Fibroblast of lung (primary cell): ENCODE data around the gene LUC7L3. TPM values are rescaled to one million over a fixed set of nuclear protein-coding genes. Genes with fewer than 3 reads are reported as not detected.

Experiments used
- DNase-seq, 2 donors: peaks; one replicate each; pipeline versions ENCODE4 v3.0.0 to v3.0.0-alpha.2; 2010; ENCODE audit warnings: low read depth in 2 of 2
- H2AFZ ChIP-seq: 2 replicates; pipeline ENCODE4 v1.5.1; 2012; ENCODE audit warnings: low read length, control low read depth, inconsistent platforms
- H3K27ac ChIP-seq: 2 replicates; pipeline ENCODE4 v1.5.1; 2011; ENCODE audit warnings: low read length, control low read depth; ENCODE audit not compliant: insufficient read depth
- H3K27me3 ChIP-seq: 2 replicates; pipeline ENCODE4 v1.5.1; 2011; ENCODE audit warnings: mild to moderate bottlenecking, low read length; ENCODE audit not compliant: control insufficient read depth, insufficient read depth
- H3K36me3 ChIP-seq: 2 replicates; pipeline ENCODE4 v1.5.1; 2011; ENCODE audit warnings: low read length; ENCODE audit not compliant: control insufficient read depth, insufficient read depth
- H3K4me1 ChIP-seq: 2 replicates; pipeline ENCODE4 v1.5.1; 2011; ENCODE audit warnings: low read length; ENCODE audit not compliant: control insufficient read depth, insufficient read depth; ENCODE audit errors: extremely low read depth
- H3K4me2 ChIP-seq: 2 replicates; pipeline ENCODE4 v1.5.1; 2011; ENCODE audit warnings: low read length, control low read depth; ENCODE audit not compliant: insufficient read depth; ENCODE audit errors: extremely low read depth
- H3K4me3 ChIP-seq, 4 experiments: fragments of 200-600 bp in 1 of 4; sonication (generic) in 1 of 4; replicated peaks in 1 of 4; 2 replicates each; pipeline ENCODE4 v1.5.1; 2011 to 2016; ENCODE audit warnings: low read length in 4 of 4, low read depth in 3 of 4, mild to moderate bottlenecking in 3 of 4, control low read depth in 2 of 4, inconsistent platforms in 1 of 4, mixed read lengths in 1 of 4; ENCODE audit not compliant: insufficient read depth in 1 of 4; ENCODE audit errors: control extremely low read depth in 1 of 4
- H3K79me2 ChIP-seq: 2 replicates; pipeline ENCODE4 v1.5.1; 2012; ENCODE audit warnings: mild to moderate bottlenecking, low read length, inconsistent platforms; ENCODE audit not compliant: control insufficient read depth, insufficient read depth
- H3K9ac ChIP-seq: 2 replicates; pipeline ENCODE4 v1.5.1; 2011; ENCODE audit warnings: mild to moderate bottlenecking, low read length, control low read depth; ENCODE audit not compliant: insufficient read depth
- H3K9me3 ChIP-seq: 2 replicates; pipeline ENCODE4 v1.5.1; 2012; ENCODE audit warnings: low read depth, low read length; ENCODE audit not compliant: control insufficient read depth, insufficient read depth
- H4K20me1 ChIP-seq: 2 replicates; pipeline ENCODE4 v1.5.1; 2011; ENCODE audit warnings: low read length; ENCODE audit not compliant: control insufficient read depth, insufficient read depth; ENCODE audit errors: extremely low read depth
- CTCF ChIP-seq, 2 donors: IDR thresholded peaks in 1 of 2; conservative IDR thresholded peaks in 1 of 2; 1 replicate in 1 of 2; 2 replicates in 1 of 2; pipeline ENCODE4 v1.5.1; 2011 to 2012; ENCODE audit warnings: low read length in 2 of 2, control low read depth in 1 of 2, inconsistent platforms in 1 of 2, low read depth in 1 of 2, mild to moderate bottlenecking in 1 of 2
- EZH2 ChIP-seq: IDR thresholded peaks from 2 replicates; pipeline ENCODE4 v1.5.1; 2012; ENCODE audit warnings: low read length, control low read depth, mild to moderate bottlenecking; ENCODE audit errors: missing control alignments
- polyA plus RNA-seq, 2 donors: library from polyadenylated mRNA; depleted of rRNA in 1 of 2; stranded (reverse) in 1 of 2; unstranded in 1 of 2; fragments of >200 nt; gene quantifications; 2 replicates each; pipeline ENCODE4 v1.2.1, GENCODE V29; 2011 to 2012; ENCODE audit warnings: missing spikeins in 1 of 2
- total RNA-seq: library from RNA; depleted of rRNA; stranded (reverse); fragments of >200 nt; gene quantifications from 2 replicates; pipeline ENCODE4 v1.2.1, GENCODE V29; 2014

Gene LUC7L3
- total and polyA plus RNA-seq, 2 donors (not counting 1 experiment from before 2014, with no cell fraction given), result 35.2 to 56.5 TPM

- Histone ChIP-seq H3K4me2 (no peak overlapping the region), H3K36me3 (peaks cover 14% of the 10 kb centered on the region)
Observed at GRCh38 chr17:50699410-50699809, 20.0 kb upstream of the LUC7L3 start.

GRCh38 chr17:50703162-50703561 lies 16.2 kb upstream of the LUC7L3 start:
- Histone ChIP-seq H3K4me3 (no peak overlapping the region), H3K9me3 (no peaks in the 10 kb centered on the region), H3K36me3 (peaks cover 6% of the 10 kb centered on the region), H3K79me2 (peaks cover 45% of the 10 kb centered on the region), H3K27me3 (no peaks in the 10 kb centered on the region), H3K27ac (no peak overlapping the region), H2AFZ (no peak overlapping the region), H4K20me1 (no peaks in the 10 kb centered on the region), H3K4me1 (no peaks in the 10 kb centered on the region), H3K9ac (no peak overlapping the region), H3K4me2 (no peak overlapping the region)
- TF ChIP-seq EZH2 (no peak), CTCF (conservative IDR thresholded peaks at IDR 0.05 in 1 of 2, IDR thresholded peaks at IDR 0.05 in 1 of 2; ENCODE audit: low read depth in 1 of 2, low read length in 2 of 2) (no peak)
- no peak for DNase-seq

More at GRCh38 chr17:50699410-50699809, 20.0 kb upstream of the LUC7L3 start:
- no peak overlapping the region for H3K4me3 ChIP-seq
- no peak overlapping the region for H3K27ac ChIP-seq
- no peak overlapping the region for H2AFZ ChIP-seq
- TF ChIP-seq EZH2 (no peak), CTCF (conservative IDR thresholded peaks at IDR 0.05 in 1 of 2, IDR thresholded peaks at IDR 0.05 in 1 of 2; ENCODE audit: low read depth in 1 of 2, low read length in 2 of 2) (no peak)
- H3K9me3 ChIP-seq, result no peaks in the 10 kb centered on the region
- no peaks in the 10 kb centered on the region for H3K27me3 ChIP-seq
- peaks cover 5% of the 10 kb centered on the region for H3K4me1 ChIP-seq
- H4K20me1 ChIP-seq, result no peaks in the 10 kb centered on the region
- H3K9ac ChIP-seq, result no peak overlapping the region
- peak in 1 of 2 donors; percentile 56 for DNase-seq
- H3K79me2 ChIP-seq, result peaks cover 19% of the 10 kb centered on the region

GRCh38 chr17:50707289-50708049 lies 11.9 kb upstream of the LUC7L3 start, which contains the start of gene ANKRD40:
Gene ANKRD40, minus strand, starts transcription at chr17:50707914. Its CDS starts 260 bp downstream, at chr17:50707654.
- H3K4me2 ChIP-seq, result peak within 1 kb of the TSS; percentile 93
- H3K27ac ChIP-seq, result peak within 1 kb of the TSS; percentile 92
- H3K27me3 ChIP-seq, result no peaks in the 10 kb centered on the region
- no peaks in the 10 kb centered on the region for H3K9me3 ChIP-seq
- H3K4me1 ChIP-seq, result peaks cover 9% of the 10 kb centered on the region
- no peak for TF ChIP-seq CTCF (conservative IDR thresholded peaks at IDR 0.05 in 1 of 2, IDR thresholded peaks at IDR 0.05 in 1 of 2; ENCODE audit: low read depth in 1 of 2, low read length in 2 of 2)
- no peak for TF ChIP-seq EZH2
- H3K79me2 ChIP-seq, result peaks cover 48% of the 10 kb centered on the region
- no peaks in the 10 kb centered on the region for H4K20me1 ChIP-seq
- DNase-seq, result peak; percentile 91 to 95
- peak within 1 kb of the TSS; percentile 64 to 85 (median 80) for H3K4me3 ChIP-seq
- peak within 1 kb of the TSS; percentile 69 for H3K9ac ChIP-seq
- H2AFZ ChIP-seq, result peak within 1 kb of the TSS; percentile 47
- H3K36me3 ChIP-seq, result no peaks in the 10 kb centered on the region
